GM23248 (cell line): ENCODE data around the gene UHRF2.

Source experiments
- EZH2 ChIP-seq: fragments of 200-600 bp; sonication (generic); IDR thresholded peaks from 2 replicates; pipeline ENCODE4 v1.6.1; 2018; ENCODE audit warnings: antibody characterized with exemption, mild to moderate bottlenecking; ENCODE audit not compliant: insufficient read depth, poor library complexity, severe bottlenecking
- EZH2phosphoT487 ChIP-seq: fragments of 200-600 bp; sonication (generic); IDR thresholded peaks from 2 replicates; pipeline ENCODE4 v1.6.1; 2018; ENCODE audit warnings: antibody characterized with exemption, moderate library complexity, mild to moderate bottlenecking, low read depth; ENCODE audit not compliant: insufficient read depth

DNA sequence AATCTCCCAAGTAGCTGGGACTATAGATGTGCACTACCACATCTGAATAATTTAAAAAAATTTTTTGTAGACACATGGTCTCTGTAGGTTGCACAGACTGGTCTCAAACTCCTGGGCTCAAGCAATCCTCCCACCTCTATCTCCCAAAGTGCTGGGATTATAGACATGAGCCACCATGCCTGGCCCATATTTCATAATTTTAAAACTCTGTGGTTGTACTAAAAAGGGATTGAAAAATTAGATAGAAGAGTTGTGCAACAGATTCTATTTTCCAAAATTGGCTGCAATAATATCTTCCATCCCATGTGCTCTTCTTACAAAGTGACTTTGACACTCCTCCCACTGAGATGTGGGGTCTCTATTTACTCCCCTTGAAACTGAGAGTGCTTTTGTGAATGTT lies 7.6 kb upstream of the UHRF2 start:
- TF ChIP-seq EZH2phosphoT487: no peak
- no peak for TF ChIP-seq EZH2
